ENCODE results near the gene CD300LG.
"Not testable (repeated sequence)": the region's sequence is repeated elsewhere in the genome, so short reads cannot be mapped to it uniquely, and the experiment has no call there.

The CD300LG gene

GRCh38 chr17:43856141-43856540 lies 9.2 kb downstream of the CD300LG start:
- no peak for DNase-seq

- no peak for DNase-seq
Observed at GRCh38 chr17:43857141-43857540, 10.2 kb downstream of the CD300LG start.

- DNase-seq = no peak
Observed at GRCh38 chr17:43857957-43858600, 11.1 kb downstream of the CD300LG start.

- DNase-seq = no peak
Observed at GRCh38 chr17:43860077-43860725, 13.2 kb downstream of the CD300LG start.

- no peak for DNase-seq
Observed at GRCh38 chr17:43860927-43861622, 14.1 kb downstream of the CD300LG start.

- DNase-seq = no peak
Observed at GRCh38 chr17:43861960-43862359, 15.0 kb downstream of the CD300LG start.

- DNase-seq = no peak
Observed at GRCh38 chr17:43864161-43864984, 17.4 kb downstream of the CD300LG start.

GRCh38 chr17:43868226-43868994 lies 21.4 kb downstream of the CD300LG start:
- DNase-seq = no peak

GRCh38 chr17:43869031-43869430 lies 22.1 kb downstream of the CD300LG start:
- not testable (repeated sequence) for DNase-seq

- DNase-seq = no peak
Observed at GRCh38 chr17:43871946-43872690, 25.1 kb downstream of the CD300LG start.

GRCh38 chr17:43873091-43873490 lies 26.1 kb downstream of the CD300LG start:
- no peak for DNase-seq

- DNase-seq = no peak
Observed at GRCh38 chr17:43873815-43874214, 26.8 kb downstream of the CD300LG start.

- DNase-seq = no peak
Observed at GRCh38 chr17:43874293-43874692, 27.3 kb downstream of the CD300LG start.

GRCh38 chr17:43875476-43876147 lies 28.6 kb downstream of the CD300LG start:
- DNase-seq = no peak

GRCh38 chr17:43877031-43877430 lies 30.1 kb downstream of the CD300LG start:
- DNase-seq = no peak

- no peak for DNase-seq
Observed at GRCh38 chr17:43877451-43878155, 30.6 kb downstream of the CD300LG start.

GRCh38 chr17:43878260-43879175 lies 31.5 kb downstream of the CD300LG start:
- peak; percentile 53 for DNase-seq

GRCh38 chr17:43879723-43880419 lies 32.9 kb downstream of the CD300LG start:
- DNase-seq = no peak

Measured in hematopoietic multipotent progenitor cell treated with erythropoietin and hydrocortisone succinate and interleukin-3 and kit ligand, for 8 days (in vitro differentiated cells).